Measurements from ENCODE around the gene FNDC5. TPM values are rescaled to one million over a fixed set of nuclear protein-coding genes. Genes with fewer than 3 reads are reported as not detected.

The FNDC5 gene
- total RNA-seq, 6 experiments from 2014 or later = 1.0 to 8.3 (median 2.4) TPM

GRCh38 chr1:32883338-32884031 is 12.8 kb upstream of the FNDC5 start:
- intact Hi-C loops (cut with DNase I) = no loop called here
- H3K27ac ChIP-seq = no peak overlapping the region
- H3K4me1 ChIP-seq = no peaks in the 10 kb centered on the region
- ATAC-seq = no peak
- DNase-seq = no peak
- no peak overlapping the region for H3K4me3 ChIP-seq
- TF ChIP-seq POLR2A (IDR thresholded peaks at IDR 0.05) (no peak), CTCF (IDR thresholded peaks at IDR 0.05) (no peak)
- peaks cover 0 to 16% of the 10 kb centered on the region in 2 donors for H3K27me3 ChIP-seq
- WGBS (ENCODE audit: insufficient coverage, low coverage, low lambda C conversion rate, missing lambda C conversion rate) = 89% methylated on average over 4 of the region's 7 CpGs
- H3K36me3 ChIP-seq = no peaks in the 10 kb centered on the region
- no peaks in the 10 kb centered on the region for H3K9me3 ChIP-seq

- H3K4me3 ChIP-seq = no peak overlapping the region
- TF ChIP-seq CTCF (IDR thresholded peaks at IDR 0.05) (no peak), POLR2A (IDR thresholded peaks at IDR 0.05) (no peak)
- ATAC-seq = no peak
- H3K9me3 ChIP-seq = no peaks in the 10 kb centered on the region
- 24% methylated on average over 10 of the region's 22 CpGs for WGBS (ENCODE audit: insufficient coverage, low coverage, low lambda C conversion rate, missing lambda C conversion rate)
- H3K27ac ChIP-seq = no peak overlapping the region
- no peaks in the 10 kb centered on the region for H3K4me1 ChIP-seq
- intact Hi-C loops (cut with DNase I) = no loop called here
- no peak for DNase-seq
- no peaks in the 10 kb centered on the region for H3K36me3 ChIP-seq
- H3K27me3 ChIP-seq = peaks cover 0 to 12% of the 10 kb centered on the region in 2 donors
Observed at GRCh38 chr1:32881871-32882850, 11.4 kb upstream of the FNDC5 start.

- Histone ChIP-seq H3K4me1 (no peaks in the 10 kb centered on the region), H3K9me3 (no peaks in the 10 kb centered on the region), H3K27me3 (peaks cover 0 to 5% of the 10 kb centered on the region in 2 donors), H3K36me3 (no peaks in the 10 kb centered on the region), H3K4me3 (no peak overlapping the region), H3K27ac (no peak overlapping the region)
- DNase-seq = no peak
- no peak for ATAC-seq
- intact Hi-C loops (cut with DNase I) = no loop called here
- WGBS (ENCODE audit: insufficient coverage, low coverage, low lambda C conversion rate, missing lambda C conversion rate) = 85% methylated on average over 4 of the region's 5 CpGs
- TF ChIP-seq CTCF (IDR thresholded peaks at IDR 0.05) (no peak), POLR2A (IDR thresholded peaks at IDR 0.05) (no peak)
Observed at GRCh38 chr1:32881291-32881690, 10.6 kb upstream of the FNDC5 start.

- H3K36me3 ChIP-seq = no peaks in the 10 kb centered on the region
- no peaks in the 10 kb centered on the region for H3K4me1 ChIP-seq
- H3K9me3 ChIP-seq = no peaks in the 10 kb centered on the region
- DNase-seq = no peak
- TF ChIP-seq POLR2A (IDR thresholded peaks at IDR 0.05) (no peak), CTCF (IDR thresholded peaks at IDR 0.05) (no peak)
- no peaks in the 10 kb centered on the region for H3K27me3 ChIP-seq
- 80% methylated on average over 1 of the region's 5 CpGs for WGBS (ENCODE audit: insufficient coverage, low coverage, low lambda C conversion rate, missing lambda C conversion rate)
- no peak for ATAC-seq
- intact Hi-C loops (cut with DNase I) = loop anchor here in 1 of 2 donors (5.0 to 10.0 kb wide), 2 partner anchors 174 to 209 kb away; partner anchors contain the start of gene SYNC
- no peak overlapping the region for H3K27ac ChIP-seq
- H3K4me3 ChIP-seq = no peak overlapping the region
Observed at GRCh38 chr1:32878637-32879041, 7.9 kb upstream of the FNDC5 start.

Measured in right lobe of liver (tissue), 6 donors.